Coronary artery (tissue), 2 donors: ENCODE results near the gene CTAG1A.
"Not testable (repeated sequence)": the region's sequence is repeated elsewhere in the genome, so short reads cannot be mapped to it uniquely, and the experiment has no call there.

ENCODE experiments used
- DNase-seq: peaks from one replicate; pipeline ENCODE4 v3.0.0-alpha.2; 2017; ENCODE audit warnings: low spot score
- H3K27ac ChIP-seq, 2 donors: fragments of 200-600 bp; sonication (generic); one replicate each; pipeline ENCODE4 v1.5.1; 2016 to 2019
- H3K4me3 ChIP-seq: fragments of 200-600 bp; sonication (generic); 2 replicates; pipeline ENCODE4 v1.5.1; 2016; ENCODE audit warnings: mild to moderate bottlenecking, moderate library complexity
- CTCF ChIP-seq: fragments of 200-600 bp; sonication (generic); IDR thresholded peaks from one replicate; pipeline ENCODE4 v1.5.1; 2019; ENCODE audit warnings: antibody characterized with exemption

The CTAG1A gene

GRCh38 chrX:154542723-154543424 is 42.1 kb upstream of the CTAG1A start:
- no peak for DNase-seq
- peak overlapping the region; percentile 86 to 91 for H3K27ac ChIP-seq
- no peak for TF ChIP-seq CTCF
- H3K4me3 ChIP-seq, result peak overlapping the region; percentile 33

- DNase-seq, result no peak
- Histone ChIP-seq H3K4me3 (peak overlapping the region; percentile 87), H3K27ac (peak overlapping the region in 1 of 2 donors; percentile 96)
- TF ChIP-seq CTCF, result no peak
These were observed 39.2 kb upstream of the CTAG1A start for GRCh38 chrX:154545673-154546274.

- TF ChIP-seq CTCF, result no peak
- Histone ChIP-seq H3K27ac (peak within 1 kb of the TSS; percentile 65 to 96), H3K4me3 (peak within 1 kb of the TSS; percentile 87)
- no peak for DNase-seq
These were observed 38.3 kb upstream of the CTAG1A start, which contains the start of gene G6PD for GRCh38 chrX:154546354-154547244. TSS of gene G6PD (minus strand) at chrX:154546846. CDS start at chrX:154546155, 691 bp downstream.

- TF ChIP-seq CTCF, result no peak
- peak within 1 kb of the TSS; percentile 65 to 96 for H3K27ac ChIP-seq
- peak; percentile 93 for DNase-seq
- peak within 1 kb of the TSS; percentile 87 for H3K4me3 ChIP-seq
These were observed 37.5 kb upstream of the CTAG1A start, which contains the start of gene IKBKG for GRCh38 chrX:154547245-154548027. TSS of gene IKBKG (plus strand) at chrX:154547620. CDS start at chrX:154552003, 4,383 bp downstream.

GRCh38 chrX:154548028-154548316 is 37.0 kb upstream of the CTAG1A start:
- Histone ChIP-seq H3K4me3 (peak overlapping the region; percentile 87), H3K27ac (peak overlapping the region; percentile 65 to 96)
- TF ChIP-seq CTCF, result no peak
- no peak for DNase-seq

GRCh38 chrX:154549766-154550165 is 35.2 kb upstream of the CTAG1A start:
- no peak overlapping the region for H3K4me3 ChIP-seq
- no peak overlapping the region for H3K27ac ChIP-seq
- TF ChIP-seq CTCF, result no peak
- DNase-seq, result no peak

- H3K27ac ChIP-seq, H3K4me3 ChIP-seq, DNase-seq: not testable (repeated sequence)
These were observed 32.7 kb upstream of the CTAG1A start for GRCh38 chrX:154552112-154552806.

GRCh38 chrX:154558060-154558690 is 26.8 kb upstream of the CTAG1A start:
- not testable (repeated sequence) for H3K27ac ChIP-seq, H3K4me3 ChIP-seq, DNase-seq

GRCh38 chrX:154558896-154559295 is 26.0 kb upstream of the CTAG1A start:
- DNase-seq, H3K4me3 ChIP-seq, H3K27ac ChIP-seq: not testable (repeated sequence)
